ENCODE measurements around the gene HIVEP3. TPM values are rescaled to one million over a fixed set of nuclear protein-coding genes. Genes with fewer than 3 reads are reported as not detected.

The HIVEP3 gene
- total RNA-seq, 1 experiment from 2014 or later: 3.1 TPM

GRCh38 chr1:41465741-41466140, 453.0 kb downstream of the HIVEP3 start:
- H3K4me1 ChIP-seq (ENCODE audit: insufficient read depth, low read length, poor library complexity, severe bottlenecking): no peaks in the 10 kb centered on the region
- H3K9me3 ChIP-seq (ENCODE audit: low read depth, low read length, poor library complexity, severe bottlenecking): no peaks in the 10 kb centered on the region
- BruUV-seq (replicated peaks): no TSS peak
- TF ChIP-seq EZH2 (IDR thresholded peaks at IDR 0.05; ENCODE audit: borderline replicate concordance, low read depth, low read length, poor library complexity, severe bottlenecking): no peak
- TF ChIP-seq CTCF (conservative IDR thresholded peaks at IDR 0.05; ENCODE audit: low read depth, low read length): no peak
- H3K36me3 ChIP-seq (ENCODE audit: insufficient read depth, low read length, poor library complexity, severe bottlenecking): no peaks in the 10 kb centered on the region
- DNase-seq (ENCODE audit: low spot score): no peak
- ChIA-PET POLR2A (ENCODE audit: low non-redundant PET) (no interaction called here), CTCF (no interaction called here)
- no peak overlapping the region for H3K27ac ChIP-seq (ENCODE audit: low read depth, low read length, poor library complexity, severe bottlenecking)
- no peaks in the 10 kb centered on the region for H3K27me3 ChIP-seq (replicated peaks; ENCODE audit: insufficient read depth, low read depth, low read length, poor library complexity)
- intact Hi-C loops (cut with micrococcal nuclease; ENCODE audit: unreplicated experiment): no loop called here
- H3K4me3 ChIP-seq (ENCODE audit: low read depth, low read length, poor library complexity, severe bottlenecking): no peak overlapping the region

- no TSS peak for BruUV-seq (replicated peaks)
- CTCF ChIA-PET: no interaction called here
- no peaks in the 10 kb centered on the region for H3K27me3 ChIP-seq (replicated peaks; ENCODE audit: insufficient read depth, low read depth, low read length, poor library complexity)
- TF ChIP-seq EZH2 (IDR thresholded peaks at IDR 0.05; ENCODE audit: borderline replicate concordance, low read depth, low read length, poor library complexity, severe bottlenecking) (no peak), CTCF (conservative IDR thresholded peaks at IDR 0.05; ENCODE audit: low read depth, low read length) (no peak)
- H3K4me3 ChIP-seq (ENCODE audit: low read depth, low read length, poor library complexity, severe bottlenecking): no peak overlapping the region
- POLR2A ChIA-PET (ENCODE audit: low non-redundant PET): no interaction called here
- no peaks in the 10 kb centered on the region for H3K9me3 ChIP-seq (ENCODE audit: low read depth, low read length, poor library complexity, severe bottlenecking)
- no peaks in the 10 kb centered on the region for H3K4me1 ChIP-seq (ENCODE audit: insufficient read depth, low read length, poor library complexity, severe bottlenecking)
- DNase-seq (ENCODE audit: low spot score): no peak
- no peaks in the 10 kb centered on the region for H3K36me3 ChIP-seq (ENCODE audit: insufficient read depth, low read length, poor library complexity, severe bottlenecking)
- intact Hi-C loops (cut with micrococcal nuclease; ENCODE audit: unreplicated experiment): no loop called here
- H3K27ac ChIP-seq (ENCODE audit: low read depth, low read length, poor library complexity, severe bottlenecking): no peak overlapping the region
These were observed 453.8 kb downstream of the HIVEP3 start for GRCh38 chr1:41464885-41465284.

GRCh38 chr1:41463516-41463915, 455.2 kb downstream of the HIVEP3 start:
- BruUV-seq (replicated peaks): no TSS peak
- POLR2A ChIA-PET (ENCODE audit: low non-redundant PET): no interaction called here
- intact Hi-C loops (cut with micrococcal nuclease; ENCODE audit: unreplicated experiment): no loop called here

More at GRCh38 chr1:41463516-41463915, 455.2 kb downstream of the HIVEP3 start:
- TF ChIP-seq CTCF (conservative IDR thresholded peaks at IDR 0.05; ENCODE audit: low read depth, low read length): no peak
- TF ChIP-seq EZH2 (IDR thresholded peaks at IDR 0.05; ENCODE audit: borderline replicate concordance, low read depth, low read length, poor library complexity, severe bottlenecking): no peak
- no peaks in the 10 kb centered on the region for H3K27me3 ChIP-seq (replicated peaks; ENCODE audit: insufficient read depth, low read depth, low read length, poor library complexity)
- H3K4me3 ChIP-seq (ENCODE audit: low read depth, low read length, poor library complexity, severe bottlenecking): no peak overlapping the region
- CTCF ChIA-PET: no interaction called here
- H3K9me3 ChIP-seq (ENCODE audit: low read depth, low read length, poor library complexity, severe bottlenecking): no peaks in the 10 kb centered on the region
- no peak for DNase-seq (ENCODE audit: low spot score)
- H3K36me3 ChIP-seq (ENCODE audit: insufficient read depth, low read length, poor library complexity, severe bottlenecking): no peaks in the 10 kb centered on the region
- H3K4me1 ChIP-seq (ENCODE audit: insufficient read depth, low read length, poor library complexity, severe bottlenecking): peaks cover 3% of the 10 kb centered on the region
- H3K27ac ChIP-seq (ENCODE audit: low read depth, low read length, poor library complexity, severe bottlenecking): no peak overlapping the region
